ENCODE data around the gene PIP4K2C.
"Not testable (repeated sequence)": the region's sequence is repeated elsewhere in the genome, so short reads cannot be mapped to it uniquely, and the experiment has no call there.

Gene PIP4K2C

DNA sequence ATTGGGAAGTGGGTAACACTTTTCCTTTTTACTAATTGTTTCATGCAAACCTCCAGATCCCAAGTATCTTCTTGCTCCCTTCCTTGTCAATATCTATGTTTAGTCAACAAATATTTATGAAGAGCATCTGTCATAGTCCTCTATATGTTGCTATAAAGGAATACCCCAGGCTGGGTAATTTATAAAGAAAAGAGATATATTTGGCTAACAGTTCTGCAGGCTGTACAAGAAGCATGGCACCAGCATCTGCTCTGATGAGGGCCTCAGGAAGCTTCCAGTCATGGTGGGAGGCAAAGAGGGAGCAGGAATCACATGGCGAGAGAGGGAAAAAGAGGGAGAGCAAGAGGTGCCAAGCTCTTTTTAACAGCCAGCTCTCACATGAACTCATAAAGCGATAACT lies 36.5 kb upstream of the PIP4K2C start:
- no peaks in the 10 kb centered on the region for H3K36me3 ChIP-seq (ENCODE audit: low read length)
- H3K4me2 ChIP-seq (ENCODE audit: low read depth, low read length, poor library complexity, severe bottlenecking) = no peak overlapping the region
- H3K9me3 ChIP-seq (ENCODE audit: insufficient read depth, low read length) = no peaks in the 10 kb centered on the region
- H2AFZ ChIP-seq (ENCODE audit: low read depth, low read length, severe bottlenecking) = no peak overlapping the region
- no peak overlapping the region for H3K9ac ChIP-seq (ENCODE audit: low read length)
- H4K20me1 ChIP-seq (ENCODE audit: low read depth, low read length) = no peaks in the 10 kb centered on the region
- H3K27me3 ChIP-seq (ENCODE audit: low read length) = no peaks in the 10 kb centered on the region
- H3K27ac ChIP-seq (ENCODE audit: low read depth, low read length) = no peak overlapping the region
- TF ChIP-seq CTCF (IDR thresholded peaks at IDR 0.05; ENCODE audit: insufficient read depth, low read length, poor library complexity, severe bottlenecking) = no peak
- no peak for TF ChIP-seq EZH2phosphoT487 (conservative IDR thresholded peaks at IDR 0.05; ENCODE audit: low read length)
- H3K9me2 ChIP-seq (replicated peaks; ENCODE audit: insufficient read depth, low read length) = no peaks in the 10 kb centered on the region
- H3K79me2 ChIP-seq (ENCODE audit: insufficient read depth, low read length) = no peaks in the 10 kb centered on the region
- H3K4me3 ChIP-seq (ENCODE audit: insufficient read depth, low read length, poor library complexity, severe bottlenecking) = no peak overlapping the region
- H3F3A ChIP-seq (ENCODE audit: insufficient read depth) = no peaks in the 10 kb centered on the region

DNA sequence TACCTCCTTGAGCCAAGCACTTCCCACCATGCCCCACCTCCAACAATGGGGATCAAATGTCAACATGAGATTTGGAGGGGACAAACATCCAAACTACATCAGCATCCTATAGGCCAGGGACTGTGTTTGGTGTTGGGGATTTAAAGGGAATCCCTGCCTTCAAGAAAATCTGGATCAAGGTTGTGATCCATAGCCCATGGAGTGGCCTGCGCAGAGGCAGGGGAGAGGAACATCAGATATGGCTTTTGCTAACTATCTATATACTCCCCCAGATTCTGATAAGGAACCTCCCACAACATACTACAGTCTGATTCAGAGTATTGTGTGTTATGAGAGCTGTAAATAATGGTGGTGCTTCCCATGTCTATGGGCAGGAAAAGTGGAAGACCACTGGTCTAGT lies 36.1 kb upstream of the PIP4K2C start:
- no peaks in the 10 kb centered on the region for H4K20me1 ChIP-seq (ENCODE audit: low read depth, low read length)
- H2AFZ ChIP-seq (ENCODE audit: low read depth, low read length, severe bottlenecking) = no peak overlapping the region
- H3K79me2 ChIP-seq (ENCODE audit: insufficient read depth, low read length) = no peaks in the 10 kb centered on the region
- H3K4me2 ChIP-seq (ENCODE audit: low read depth, low read length, poor library complexity, severe bottlenecking) = no peak overlapping the region
- H3F3A ChIP-seq (ENCODE audit: insufficient read depth) = no peaks in the 10 kb centered on the region
- no peaks in the 10 kb centered on the region for H3K27me3 ChIP-seq (ENCODE audit: low read length)
- H3K27ac ChIP-seq (ENCODE audit: low read depth, low read length) = no peak overlapping the region
- no peaks in the 10 kb centered on the region for H3K36me3 ChIP-seq (ENCODE audit: low read length)
- H3K4me3 ChIP-seq (ENCODE audit: insufficient read depth, low read length, poor library complexity, severe bottlenecking) = no peak overlapping the region
- TF ChIP-seq CTCF (IDR thresholded peaks at IDR 0.05; ENCODE audit: insufficient read depth, low read length, poor library complexity, severe bottlenecking) (no peak), EZH2phosphoT487 (conservative IDR thresholded peaks at IDR 0.05; ENCODE audit: low read length) (no peak)
- H3K9me2 ChIP-seq (replicated peaks; ENCODE audit: insufficient read depth, low read length) = no peaks in the 10 kb centered on the region
- H3K9ac ChIP-seq (ENCODE audit: low read length) = no peak overlapping the region
- H3K9me3 ChIP-seq (ENCODE audit: insufficient read depth, low read length) = no peaks in the 10 kb centered on the region

DNA sequence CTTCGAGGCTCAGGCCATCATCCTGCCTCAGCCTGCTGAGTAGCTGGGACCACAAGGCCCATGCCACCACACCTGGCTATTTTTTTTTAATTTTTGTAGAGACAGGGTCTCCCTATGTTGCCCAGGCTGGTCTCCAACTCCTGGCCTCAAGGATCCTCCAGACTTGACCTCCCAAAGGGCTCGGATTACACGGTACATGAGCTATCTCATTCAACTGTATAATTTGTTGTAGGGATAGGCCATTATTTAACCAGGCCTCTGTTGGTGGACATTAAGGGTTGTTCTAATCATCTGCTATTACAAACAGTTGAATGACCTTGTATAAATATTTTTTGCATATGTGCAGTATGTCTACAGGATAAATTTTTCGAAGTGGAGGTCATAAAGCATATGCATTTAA lies 32.1 kb upstream of the PIP4K2C start:
- no peaks in the 10 kb centered on the region for H3K36me3 ChIP-seq (ENCODE audit: low read length)
- no peak overlapping the region for H3K4me3 ChIP-seq (ENCODE audit: insufficient read depth, low read length, poor library complexity, severe bottlenecking)
- H3K9ac ChIP-seq (ENCODE audit: low read length) = no peak overlapping the region
- no peaks in the 10 kb centered on the region for H4K20me1 ChIP-seq (ENCODE audit: low read depth, low read length)
- H3K27ac ChIP-seq (ENCODE audit: low read depth, low read length) = no peak overlapping the region
- H2AFZ ChIP-seq (ENCODE audit: low read depth, low read length, severe bottlenecking) = no peak overlapping the region
- H3K27me3 ChIP-seq (ENCODE audit: low read length) = no peaks in the 10 kb centered on the region
- no peaks in the 10 kb centered on the region for H3K9me3 ChIP-seq (ENCODE audit: insufficient read depth, low read length)
- no peaks in the 10 kb centered on the region for H3K9me2 ChIP-seq (replicated peaks; ENCODE audit: insufficient read depth, low read length)
- no peak overlapping the region for H3K4me2 ChIP-seq (ENCODE audit: low read depth, low read length, poor library complexity, severe bottlenecking)
- TF ChIP-seq CTCF (IDR thresholded peaks at IDR 0.05; ENCODE audit: insufficient read depth, low read length, poor library complexity, severe bottlenecking) (no peak), EZH2phosphoT487 (conservative IDR thresholded peaks at IDR 0.05; ENCODE audit: low read length) (no peak)
- H3F3A ChIP-seq (ENCODE audit: insufficient read depth) = no peaks in the 10 kb centered on the region
- no peaks in the 10 kb centered on the region for H3K79me2 ChIP-seq (ENCODE audit: insufficient read depth, low read length)

DNA sequence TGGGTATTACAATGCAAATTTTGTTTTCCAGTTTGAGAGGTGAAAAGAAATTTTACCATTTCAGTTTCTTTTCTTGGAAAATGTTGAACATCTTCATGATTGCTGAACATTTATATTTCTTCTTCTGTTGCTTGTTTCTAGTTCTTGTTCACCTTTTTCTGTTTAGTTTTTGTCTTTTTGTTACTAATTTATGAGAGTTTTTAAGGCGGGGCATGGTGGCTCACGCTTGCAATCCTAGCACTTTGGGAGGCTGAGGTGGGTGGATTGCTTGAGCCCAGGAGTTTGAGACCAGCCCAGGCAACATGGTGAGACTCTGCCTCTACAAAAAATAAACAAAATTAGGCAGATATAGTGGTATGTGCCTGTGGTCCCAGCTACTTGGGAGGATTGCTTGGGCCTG lies 30.5 kb upstream of the PIP4K2C start:
- Histone ChIP-seq H3K9me3 (ENCODE audit: insufficient read depth, low read length) (no peaks in the 10 kb centered on the region), H3F3A (ENCODE audit: insufficient read depth) (no peaks in the 10 kb centered on the region), H4K20me1 (ENCODE audit: low read depth, low read length) (no peaks in the 10 kb centered on the region), H3K4me3 (ENCODE audit: insufficient read depth, low read length, poor library complexity, severe bottlenecking) (no peak overlapping the region), H3K9ac (ENCODE audit: low read length) (no peak overlapping the region), H3K27ac (ENCODE audit: low read depth, low read length) (no peak overlapping the region), H3K36me3 (ENCODE audit: low read length) (no peaks in the 10 kb centered on the region), H3K4me2 (ENCODE audit: low read depth, low read length, poor library complexity, severe bottlenecking) (no peak overlapping the region), H2AFZ (ENCODE audit: low read depth, low read length, severe bottlenecking) (no peak overlapping the region), H3K9me2 (replicated peaks; ENCODE audit: insufficient read depth, low read length) (no peaks in the 10 kb centered on the region), H3K27me3 (ENCODE audit: low read length) (no peaks in the 10 kb centered on the region), H3K79me2 (ENCODE audit: insufficient read depth, low read length) (no peaks in the 10 kb centered on the region)
- no peak for TF ChIP-seq EZH2phosphoT487 (conservative IDR thresholded peaks at IDR 0.05; ENCODE audit: low read length)
- TF ChIP-seq CTCF (IDR thresholded peaks at IDR 0.05; ENCODE audit: insufficient read depth, low read length, poor library complexity, severe bottlenecking) = no peak

DNA sequence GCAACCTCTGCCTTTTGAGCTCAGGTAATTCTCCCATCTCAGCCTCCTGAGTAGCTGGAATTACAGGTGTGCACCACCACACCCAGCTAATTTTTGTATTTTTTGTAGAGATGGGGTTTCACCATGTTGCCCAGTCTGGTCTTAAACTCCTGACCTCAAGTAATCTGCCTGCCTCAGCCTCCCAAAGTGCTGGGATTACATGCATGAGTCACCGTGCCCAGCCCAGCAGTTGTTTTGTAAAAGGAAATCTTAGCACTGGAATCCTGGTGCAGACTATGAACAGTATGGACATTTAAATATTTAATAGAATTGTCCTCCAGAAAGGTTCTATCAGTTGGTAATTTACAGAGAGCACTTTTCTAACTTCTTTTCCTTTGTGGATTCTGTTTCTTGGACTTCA lies 29.9 kb upstream of the PIP4K2C start:
- not testable (repeated sequence) for H3K4me2 ChIP-seq (ENCODE audit: low read depth, low read length, poor library complexity, severe bottlenecking); H3K27ac ChIP-seq (ENCODE audit: low read depth, low read length)

More for the DNA sequence above, 29.9 kb upstream of the PIP4K2C start:
- not testable (repeated sequence) for H3K79me2 ChIP-seq (ENCODE audit: insufficient read depth, low read length); H3K9me2 ChIP-seq (replicated peaks; ENCODE audit: insufficient read depth, low read length); H3K4me3 ChIP-seq (ENCODE audit: insufficient read depth, low read length, poor library complexity, severe bottlenecking); H3K9ac ChIP-seq (ENCODE audit: low read length); H3K9me3 ChIP-seq (ENCODE audit: insufficient read depth, low read length); H3K36me3 ChIP-seq (ENCODE audit: low read length); H3K27me3 ChIP-seq (ENCODE audit: low read length); H3F3A ChIP-seq (ENCODE audit: insufficient read depth); H4K20me1 ChIP-seq (ENCODE audit: low read depth, low read length); H2AFZ ChIP-seq (ENCODE audit: low read depth, low read length, severe bottlenecking)
